Upper lobe of left lung (tissue), 4 donors: ENCODE results near the gene DLG2.

Experiments
- EP300 ChIP-seq, 4 donors: sonication (generic); formaldehyde crosslinking; IDR thresholded peaks; one replicate each; pipeline ENCODE4 v1.5.1; 2017; ENCODE audit warnings: antibody characterized with exemption in 4 of 4, control low read depth in 2 of 4
- POLR2A ChIP-seq, 4 donors: fragments of 450-650 bp; IDR thresholded peaks; one replicate each; pipeline ENCODE4 v1.5.1; 2016 to 2017; ENCODE audit warnings: antibody characterized with exemption in 4 of 4, mild to moderate bottlenecking in 2 of 4
- POLR2AphosphoS5 ChIP-seq, 2 donors: sonication (generic); formaldehyde crosslinking; IDR thresholded peaks; one replicate each; pipeline ENCODE4 v1.5.1; 2017; ENCODE audit warnings: antibody characterized with exemption in 2 of 2
- TF ChIP-seq, protein P1 (sequence below), 6 experiments: fragments of 450-650 bp in 4 of 6; fragments of 200-600 bp in 2 of 6; sonication (generic) in 2 of 6; IDR thresholded peaks; one replicate each; pipeline ENCODE4 v1.5.1; 2016 to 2019; ENCODE audit warnings: antibody characterized with exemption in 6 of 6

DNA sequence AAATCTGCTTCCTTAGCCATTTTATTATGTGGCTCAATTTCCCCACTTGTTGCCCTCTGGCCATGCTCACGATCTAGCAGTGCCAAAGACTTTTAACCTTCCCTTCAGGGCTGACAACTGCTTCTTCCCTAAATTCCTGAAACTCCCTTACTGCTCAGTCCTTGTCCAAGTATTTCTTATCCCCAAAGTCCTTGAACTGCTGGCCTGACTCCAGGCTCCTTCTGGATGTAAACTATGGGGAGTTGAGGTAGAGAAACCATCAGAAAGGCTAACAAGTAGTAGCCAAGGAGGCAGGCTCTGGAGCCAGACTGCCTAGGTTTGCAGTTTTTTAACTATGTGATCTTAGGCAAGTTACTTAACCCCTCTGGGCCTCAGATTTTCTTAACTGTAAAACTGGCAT lies 2082.3 kb downstream of the DLG2 start:
- TF ChIP-seq, protein P1, sequence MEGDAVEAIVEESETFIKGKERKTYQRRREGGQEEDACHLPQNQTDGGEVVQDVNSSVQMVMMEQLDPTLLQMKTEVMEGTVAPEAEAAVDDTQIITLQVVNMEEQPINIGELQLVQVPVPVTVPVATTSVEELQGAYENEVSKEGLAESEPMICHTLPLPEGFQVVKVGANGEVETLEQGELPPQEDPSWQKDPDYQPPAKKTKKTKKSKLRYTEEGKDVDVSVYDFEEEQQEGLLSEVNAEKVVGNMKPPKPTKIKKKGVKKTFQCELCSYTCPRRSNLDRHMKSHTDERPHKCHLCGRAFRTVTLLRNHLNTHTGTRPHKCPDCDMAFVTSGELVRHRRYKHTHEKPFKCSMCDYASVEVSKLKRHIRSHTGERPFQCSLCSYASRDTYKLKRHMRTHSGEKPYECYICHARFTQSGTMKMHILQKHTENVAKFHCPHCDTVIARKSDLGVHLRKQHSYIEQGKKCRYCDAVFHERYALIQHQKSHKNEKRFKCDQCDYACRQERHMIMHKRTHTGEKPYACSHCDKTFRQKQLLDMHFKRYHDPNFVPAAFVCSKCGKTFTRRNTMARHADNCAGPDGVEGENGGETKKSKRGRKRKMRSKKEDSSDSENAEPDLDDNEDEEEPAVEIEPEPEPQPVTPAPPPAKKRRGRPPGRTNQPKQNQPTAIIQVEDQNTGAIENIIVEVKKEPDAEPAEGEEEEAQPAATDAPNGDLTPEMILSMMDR (IDR thresholded peaks at IDR 0.05) = no peak
- no peak for TF ChIP-seq EP300 (IDR thresholded peaks at IDR 0.05)
- TF ChIP-seq POLR2AphosphoS5 (IDR thresholded peaks at IDR 0.05) = no peak
- no peak for TF ChIP-seq POLR2A (IDR thresholded peaks at IDR 0.05)
